Stimulated activated naive B cell treated with anti-CD40 and anti-IgM and Interleukin-4, amounts not matched to agents 10 μg/mL and 1 μg/mL and 100 μg/mL, for 72 hours (primary cell): ENCODE results near the gene KIAA1755.

ENCODE experiments used
- ATAC-seq, 2 donors: fragments of 150-1000 bp; cut with Tn5 transposase; replicated peaks; 2 replicates each; pipeline ENCODE4 v1.10.0; 2021; ENCODE audit warnings: moderate library complexity in 1 of 2
- DNase-seq: peaks from one replicate; pipeline ENCODE4 v3.0.0; 2021
- H3K27ac Mint-ChIP-seq: one replicate; pipeline ENCODE4 v1.8.0; 2022; ENCODE audit warnings: mild to moderate bottlenecking, mixed read lengths
- H3K27me3 Mint-ChIP-seq, 2 donors: one replicate each; pipeline ENCODE4 v1.8.0; 2022; ENCODE audit warnings: mixed read lengths in 2 of 2
- H3K36me3 Mint-ChIP-seq, 2 donors: one replicate each; pipeline ENCODE4 v1.8.0; 2022; ENCODE audit warnings: mixed read lengths in 2 of 2, mild to moderate bottlenecking in 1 of 2
- H3K4me1 Mint-ChIP-seq, 2 donors: one replicate each; pipeline ENCODE4 v1.8.0; 2022; ENCODE audit warnings: mixed read lengths in 2 of 2, mild to moderate bottlenecking in 1 of 2
- H3K4me3 Mint-ChIP-seq, 2 donors: one replicate each; pipeline ENCODE4 v1.8.0; 2022; ENCODE audit warnings: mild to moderate bottlenecking in 2 of 2, mixed read lengths in 2 of 2, moderate library complexity in 1 of 2
- H3K9me3 Mint-ChIP-seq, 2 donors: one replicate each; pipeline ENCODE4 v1.8.0; 2022; ENCODE audit warnings: mixed read lengths in 2 of 2, mild to moderate bottlenecking in 1 of 2

Gene KIAA1755

GRCh38 chr20:38162149-38162548 lies 98.4 kb downstream of the KIAA1755 start:
- Mint-ChIP-seq H3K9me3 (no peaks in the 10 kb centered on the region), H3K27me3 (peaks cover 20 to 34% of the 10 kb centered on the region in 2 donors), H3K4me1 (peaks cover 8 to 20% of the 10 kb centered on the region in 2 donors), H3K4me3 (no peak overlapping the region), H3K27ac (no peak overlapping the region), H3K36me3 (no peaks in the 10 kb centered on the region)
- no peak for ATAC-seq
- DNase-seq = no peak

- DNase-seq (no peak), ATAC-seq (no peak)
- Mint-ChIP-seq H3K27me3 (peaks cover 19 to 30% of the 10 kb centered on the region in 2 donors), H3K4me3 (no peak overlapping the region), H3K27ac (no peak overlapping the region), H3K4me1 (peaks cover 8 to 18% of the 10 kb centered on the region in 2 donors), H3K36me3 (no peaks in the 10 kb centered on the region), H3K9me3 (no peaks in the 10 kb centered on the region)
Measured at GRCh38 chr20:38161412-38161774, 99.1 kb downstream of the KIAA1755 start.
